ENCODE data around the gene KRTAP4-7.

DNA sequence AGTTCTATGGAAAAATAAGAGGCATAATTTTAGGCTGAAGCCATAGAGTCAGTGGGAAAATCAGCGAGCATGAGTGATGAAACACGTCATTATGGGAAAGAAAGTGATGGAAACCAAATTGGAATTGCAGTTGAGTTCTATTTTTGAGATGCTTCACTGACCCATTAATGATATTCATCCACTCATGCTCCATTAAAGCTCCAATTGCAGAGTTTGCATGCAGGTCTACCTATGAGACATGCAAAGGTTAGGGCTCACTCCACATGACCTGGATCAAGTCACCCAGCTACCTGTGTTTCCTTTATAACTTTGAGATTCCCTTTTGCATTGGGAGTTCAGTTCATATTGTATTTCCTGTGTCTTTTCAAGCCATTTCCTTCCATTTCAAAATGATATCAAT is 10.3 kb upstream of the KRTAP4-7 start:
- no peak for TF ChIP-seq POLR2A (IDR thresholded peaks at IDR 0.05)
- TF ChIP-seq, protein P1, sequence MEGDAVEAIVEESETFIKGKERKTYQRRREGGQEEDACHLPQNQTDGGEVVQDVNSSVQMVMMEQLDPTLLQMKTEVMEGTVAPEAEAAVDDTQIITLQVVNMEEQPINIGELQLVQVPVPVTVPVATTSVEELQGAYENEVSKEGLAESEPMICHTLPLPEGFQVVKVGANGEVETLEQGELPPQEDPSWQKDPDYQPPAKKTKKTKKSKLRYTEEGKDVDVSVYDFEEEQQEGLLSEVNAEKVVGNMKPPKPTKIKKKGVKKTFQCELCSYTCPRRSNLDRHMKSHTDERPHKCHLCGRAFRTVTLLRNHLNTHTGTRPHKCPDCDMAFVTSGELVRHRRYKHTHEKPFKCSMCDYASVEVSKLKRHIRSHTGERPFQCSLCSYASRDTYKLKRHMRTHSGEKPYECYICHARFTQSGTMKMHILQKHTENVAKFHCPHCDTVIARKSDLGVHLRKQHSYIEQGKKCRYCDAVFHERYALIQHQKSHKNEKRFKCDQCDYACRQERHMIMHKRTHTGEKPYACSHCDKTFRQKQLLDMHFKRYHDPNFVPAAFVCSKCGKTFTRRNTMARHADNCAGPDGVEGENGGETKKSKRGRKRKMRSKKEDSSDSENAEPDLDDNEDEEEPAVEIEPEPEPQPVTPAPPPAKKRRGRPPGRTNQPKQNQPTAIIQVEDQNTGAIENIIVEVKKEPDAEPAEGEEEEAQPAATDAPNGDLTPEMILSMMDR (IDR thresholded peaks at IDR 0.05), result no peak

Data from lower leg skin (tissue), 3 donors.